ENCODE results near the gene ZWILCH.

- TF ChIP-seq CTCF (IDR thresholded peaks at IDR 0.05) (no peak), EP300 (IDR thresholded peaks at IDR 0.05) (no peak)
Observed at GRCh38 chr15:66484539-66485112, 20.5 kb upstream of the ZWILCH start.
